Mesendoderm (in vitro differentiated cells): ENCODE measurements around the gene LRRC70.
"Not testable (repeated sequence)": the region's sequence is repeated elsewhere in the genome, so short reads cannot be mapped to it uniquely, and the experiment has no call there.

Experiments
- DNase-seq: peaks from one replicate; pipeline ENCODE4 v3.0.0; 2013
- H2AK5ac ChIP-seq: 2 replicates; pipeline ENCODE4 v1.6.1; 2013; ENCODE audit warnings: low read length, inconsistent platforms
- H2BK120ac ChIP-seq: 2 replicates; pipeline ENCODE4 v1.6.1; 2013; ENCODE audit warnings: low read depth, mild to moderate bottlenecking, low read length, moderate library complexity, mixed read lengths
- H2BK15ac ChIP-seq: replicated peaks from 2 replicates; pipeline ENCODE4 v1.6.1; 2013; ENCODE audit warnings: low read depth, mild to moderate bottlenecking, moderate library complexity
- H2BK5ac ChIP-seq: 2 replicates; pipeline ENCODE4 v1.6.1; 2013; ENCODE audit warnings: low read length, inconsistent platforms
- H3K18ac ChIP-seq: 2 replicates; pipeline ENCODE4 v1.6.1; 2013; ENCODE audit warnings: mild to moderate bottlenecking, low read length, mixed read lengths
- H3K23ac ChIP-seq: one replicate; pipeline ENCODE4 v1.6.1; 2013; ENCODE audit warnings: low read length
- H3K27ac ChIP-seq: 2 replicates; pipeline ENCODE4 v1.5.1; 2013; ENCODE audit warnings: low read depth, mild to moderate bottlenecking, inconsistent platforms, low read length, moderate library complexity
- H3K27me3 ChIP-seq: 2 replicates; pipeline ENCODE4 v1.6.1; 2013; ENCODE audit warnings: low read length, control low read depth, mild to moderate bottlenecking, inconsistent platforms; ENCODE audit not compliant: insufficient read depth, poor library complexity
- H3K36me3 ChIP-seq: 2 replicates; pipeline ENCODE4 v1.6.1; 2013; ENCODE audit warnings: low read length, inconsistent platforms; ENCODE audit not compliant: control insufficient read depth, insufficient read depth
- H3K4ac ChIP-seq: one replicate; pipeline ENCODE4 v1.6.1; 2013; ENCODE audit warnings: low read depth, mild to moderate bottlenecking, low read length, moderate library complexity
- H3K4me1 ChIP-seq: 2 replicates; pipeline ENCODE4 v1.6.1; 2013; ENCODE audit warnings: low read depth, low read length, inconsistent platforms; ENCODE audit not compliant: control insufficient read depth
- H3K4me2 ChIP-seq: 2 replicates; pipeline ENCODE4 v1.6.1; 2013; ENCODE audit warnings: low read length
- H3K4me3 ChIP-seq: 2 replicates; pipeline ENCODE4 v1.5.1; 2013; ENCODE audit warnings: mild to moderate bottlenecking, low read length
- H3K56ac ChIP-seq: one replicate; pipeline ENCODE4 v1.6.1; 2013; ENCODE audit warnings: low read length
- H3K79me1 ChIP-seq: 2 replicates; pipeline ENCODE4 v1.6.1; 2013; ENCODE audit warnings: low read length, inconsistent platforms
- H3K79me2 ChIP-seq: 2 replicates; pipeline ENCODE4 v1.6.1; 2013; ENCODE audit warnings: mild to moderate bottlenecking, low read length; ENCODE audit not compliant: control insufficient read depth, insufficient read depth
- H3K9ac ChIP-seq: 2 replicates; pipeline ENCODE4 v1.6.1; 2013; ENCODE audit warnings: low read length, inconsistent platforms
- H4K5ac ChIP-seq: one replicate; pipeline ENCODE4 v1.6.1; 2013; ENCODE audit warnings: low read length
- H4K8ac ChIP-seq: one replicate; pipeline ENCODE4 v1.6.1; 2013; ENCODE audit warnings: low read depth, mild to moderate bottlenecking, control low read depth, low read length, moderate library complexity
- WGBS: extraction: QIAGEN DNeasy Blood & Tissue Kit; methylation state at CpG from one replicate; pipeline ENCODE4 v1.1.7; 2013; ENCODE audit warnings: low lambda C conversion rate, missing lambda C conversion rate; ENCODE audit not compliant: insufficient coverage; ENCODE audit errors: extremely low coverage; 5-methylcytosine and 5-hydroxymethylcytosine counted together

Gene LRRC70

GRCh38 chr5:62621280-62621679, 42.7 kb downstream of the LRRC70 start:
- Histone ChIP-seq H3K79me1 (no peaks in the 10 kb centered on the region), H3K4ac (no peak overlapping the region), H3K9ac (no peak overlapping the region), H2AK5ac (no peak overlapping the region), H3K18ac (no peak overlapping the region), H3K79me2 (no peaks in the 10 kb centered on the region), H3K4me2 (no peak overlapping the region), H3K23ac (no peak overlapping the region), H3K27me3 (no peaks in the 10 kb centered on the region), H3K27ac (no peak overlapping the region), H3K4me1 (no peaks in the 10 kb centered on the region), H2BK15ac (no peak overlapping the region), H2BK5ac (no peak overlapping the region), H2BK120ac (no peak overlapping the region), H3K56ac (no peak overlapping the region), H4K5ac (no peak overlapping the region), H3K36me3 (no peaks in the 10 kb centered on the region), H4K8ac (no peak overlapping the region), H3K4me3 (no peak overlapping the region)
- no CpG with 5 or more reads among the region's 6 CpGs for WGBS
- peak; percentile 94 for DNase-seq

GRCh38 chr5:62623271-62623670, 44.7 kb downstream of the LRRC70 start:
- Histone ChIP-seq H3K27me3 (no peaks in the 10 kb centered on the region), H4K5ac (no peak overlapping the region), H2AK5ac (no peak overlapping the region), H2BK5ac (no peak overlapping the region), H3K9ac (no peak overlapping the region), H3K4me3 (no peak overlapping the region), H3K23ac (no peak overlapping the region), H3K36me3 (no peaks in the 10 kb centered on the region), H2BK15ac (no peak overlapping the region), H3K79me1 (no peaks in the 10 kb centered on the region), H3K4ac (no peak overlapping the region), H3K27ac (no peak overlapping the region), H3K4me2 (no peak overlapping the region), H4K8ac (no peak overlapping the region), H3K56ac (no peak overlapping the region), H3K79me2 (no peaks in the 10 kb centered on the region), H3K18ac (no peak overlapping the region), H3K4me1 (peaks cover 4% of the 10 kb centered on the region), H2BK120ac (no peak overlapping the region)
- no peak for DNase-seq
- whole genome bisulfite sequencing, result no CpG with 5 or more reads among the region's 1 CpG

DNA sequence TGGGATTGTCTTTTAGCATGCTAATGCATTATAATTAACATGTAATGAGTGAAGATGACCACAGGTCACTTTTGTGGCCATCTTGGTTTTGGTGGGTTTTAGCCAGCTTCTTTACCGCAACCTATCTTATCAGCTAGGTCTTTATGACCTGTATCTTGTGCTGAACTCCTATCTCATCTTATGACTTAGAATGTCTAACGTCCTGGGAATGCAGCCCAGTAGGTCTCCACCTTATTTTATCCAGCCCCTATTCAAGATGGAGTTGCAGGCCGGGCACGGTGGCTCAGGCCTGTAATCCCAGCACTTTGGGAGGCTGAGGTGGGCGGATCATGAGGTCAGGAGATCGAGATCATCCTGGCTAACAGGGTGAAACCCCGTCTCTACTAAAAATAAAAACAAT, 45.8 kb downstream of the LRRC70 start:
- H3K27ac ChIP-seq, H3K36me3 ChIP-seq, H3K9ac ChIP-seq, H3K23ac ChIP-seq, H3K4ac ChIP-seq, H4K5ac ChIP-seq, H3K4me2 ChIP-seq, H3K79me2 ChIP-seq, H3K79me1 ChIP-seq, H3K18ac ChIP-seq, H3K4me1 ChIP-seq, H3K27me3 ChIP-seq, H2BK5ac ChIP-seq, H2BK120ac ChIP-seq, H4K8ac ChIP-seq, H3K56ac ChIP-seq, H2BK15ac ChIP-seq, H3K4me3 ChIP-seq, H2AK5ac ChIP-seq, DNase-seq: not testable (repeated sequence)
- no CpG with 5 or more reads among the region's 7 CpGs for WGBS

GRCh38 chr5:62626534-62626933, 47.9 kb downstream of the LRRC70 start:
- Histone ChIP-seq H3K36me3 (no peaks in the 10 kb centered on the region), H4K8ac (no peak overlapping the region)

GRCh38 chr5:62627121-62627520, 48.5 kb downstream of the LRRC70 start:
- Histone ChIP-seq H3K27me3 (no peaks in the 10 kb centered on the region), H4K5ac (no peak overlapping the region), H3K79me1 (no peaks in the 10 kb centered on the region), H3K23ac (no peak overlapping the region), H3K79me2 (no peaks in the 10 kb centered on the region), H2BK5ac (no peak overlapping the region), H3K9ac (no peak overlapping the region), H3K56ac (no peak overlapping the region), H3K4me2 (no peak overlapping the region), H3K4me1 (peaks cover 4% of the 10 kb centered on the region), H3K4me3 (no peak overlapping the region), H2AK5ac (no peak overlapping the region), H4K8ac (no peak overlapping the region), H3K27ac (peak overlapping the region; percentile 62), H3K36me3 (no peaks in the 10 kb centered on the region), H2BK15ac (no peak overlapping the region), H2BK120ac (no peak overlapping the region), H3K4ac (no peak overlapping the region), H3K18ac (no peak overlapping the region)
- WGBS, result no CpG with 5 or more reads among the region's 3 CpGs
- peak; percentile 56 for DNase-seq

More at GRCh38 chr5:62626534-62626933, 47.9 kb downstream of the LRRC70 start:
- H3K9ac ChIP-seq, result no peak overlapping the region
- H3K56ac ChIP-seq, result no peak overlapping the region
- DNase-seq, result peak; percentile 34
- no peak overlapping the region for H2BK5ac ChIP-seq
- H3K4ac ChIP-seq, result no peak overlapping the region
- H3K4me2 ChIP-seq, result no peak overlapping the region
- peak overlapping the region; percentile 62 for H3K27ac ChIP-seq
- H2BK15ac ChIP-seq, result no peak overlapping the region
- H2AK5ac ChIP-seq, result no peak overlapping the region
- H3K79me1 ChIP-seq, result no peaks in the 10 kb centered on the region
- H3K79me2 ChIP-seq, result no peaks in the 10 kb centered on the region
- no peak overlapping the region for H3K4me3 ChIP-seq
- H3K27me3 ChIP-seq, result no peaks in the 10 kb centered on the region
- H4K5ac ChIP-seq, result no peak overlapping the region
- H3K18ac ChIP-seq, result no peak overlapping the region
- H2BK120ac ChIP-seq, result no peak overlapping the region
- WGBS, result no CpG with 5 or more reads among the region's 2 CpGs
- H3K23ac ChIP-seq, result no peak overlapping the region
- H3K4me1 ChIP-seq, result peaks cover 4% of the 10 kb centered on the region

DNA sequence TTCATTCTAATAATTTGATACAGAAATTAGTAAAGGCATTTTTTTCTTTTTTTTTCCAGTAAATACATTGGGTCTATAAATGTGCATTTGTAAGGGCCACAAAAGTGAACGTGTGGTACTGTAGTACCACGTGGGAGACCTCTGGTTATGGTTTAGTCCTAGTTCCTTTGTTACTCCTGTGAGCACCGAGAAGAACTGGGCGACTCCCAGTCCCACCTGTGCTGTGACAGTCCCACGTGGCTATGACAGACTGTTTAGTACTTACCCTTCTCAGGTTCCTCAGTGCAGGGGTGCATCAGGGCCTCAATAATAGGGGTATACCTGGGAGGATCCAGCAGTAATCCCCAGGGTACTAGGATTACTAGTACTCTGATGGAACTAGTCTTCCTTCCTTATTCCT, 49.3 kb downstream of the LRRC70 start:
- H3K56ac ChIP-seq, result no peak overlapping the region
- peaks cover 4% of the 10 kb centered on the region for H3K4me1 ChIP-seq
- no peak overlapping the region for H4K8ac ChIP-seq
- H2AK5ac ChIP-seq, result no peak overlapping the region
- DNase-seq, result no peak
- no peak overlapping the region for H2BK15ac ChIP-seq
- no peak overlapping the region for H3K4ac ChIP-seq
- H2BK120ac ChIP-seq, result no peak overlapping the region
- WGBS, result no CpG with 5 or more reads among the region's 5 CpGs
- no peak overlapping the region for H2BK5ac ChIP-seq
- no peak overlapping the region for H3K27ac ChIP-seq
- no peaks in the 10 kb centered on the region for H3K79me1 ChIP-seq
- no peaks in the 10 kb centered on the region for H3K79me2 ChIP-seq
- H3K27me3 ChIP-seq, result no peaks in the 10 kb centered on the region
- H3K4me2 ChIP-seq, result no peak overlapping the region
- no peak overlapping the region for H3K9ac ChIP-seq
- H3K23ac ChIP-seq, result no peak overlapping the region
- H4K5ac ChIP-seq, result no peak overlapping the region
- no peak overlapping the region for H3K18ac ChIP-seq
- H3K36me3 ChIP-seq, result no peaks in the 10 kb centered on the region
- no peak overlapping the region for H3K4me3 ChIP-seq
